Muscle of leg (tissue), 11 donors: ENCODE measurements around the gene ZNF236. TPM values are rescaled to one million over a fixed set of nuclear protein-coding genes. Genes with fewer than 3 reads are reported as not detected.
"Not testable (repeated sequence)": the region's sequence is repeated elsewhere in the genome, so short reads cannot be mapped to it uniquely, and the experiment has no call there.

Source experiments
- DNase-seq: peaks from one replicate; pipeline ENCODE4 v3.0.0; 2013
- H3K27ac ChIP-seq: one replicate; pipeline ENCODE4 v1.5.1; 2013; ENCODE audit warnings: mild to moderate bottlenecking, low read length, control low read depth
- H3K27me3 ChIP-seq: one replicate; pipeline ENCODE4 v1.6.1; 2013; ENCODE audit warnings: low read length; ENCODE audit not compliant: control insufficient read depth, insufficient read depth
- H3K36me3 ChIP-seq: one replicate; pipeline ENCODE4 v1.6.1; 2013; ENCODE audit warnings: low read length; ENCODE audit not compliant: control insufficient read depth, insufficient read depth
- H3K4me1 ChIP-seq: one replicate; pipeline ENCODE4 v1.6.1; 2013; ENCODE audit warnings: low read length; ENCODE audit not compliant: control insufficient read depth, insufficient read depth
- H3K4me3 ChIP-seq: one replicate; pipeline ENCODE4 v1.5.1; 2013; ENCODE audit warnings: low read length, control low read depth
- H3K9me3 ChIP-seq: replicated peaks from 2 replicates; pipeline ENCODE4 v1.6.1; 2013; ENCODE audit warnings: low read depth, low read length; ENCODE audit not compliant: control insufficient read depth
- WGBS: methylation state at CpG from one replicate; pipeline ENCODE4 v1.1.5; 2013; ENCODE audit warnings: missing lambda C conversion rate; ENCODE audit not compliant: insufficient coverage; 5-methylcytosine and 5-hydroxymethylcytosine counted together
- polyA plus RNA-seq, 8 donors: library from polyadenylated mRNA; unstranded; fragments of 120-200 nt; gene quantifications; one replicate each; pipeline versions ENCODE4 v1.2.1 to v1.2.3, GENCODE V29; 2013; ENCODE audit warnings: inconsistent platforms in 1 of 8, low replicate concordance in 1 of 8; ENCODE audit not compliant: insufficient read length in 8 of 8, insufficient read depth in 1 of 8
- total RNA-seq: library from RNA; stranded (reverse); fragments of 120-200 nt; gene quantifications from one replicate; pipeline ENCODE4 v1.2.4, GENCODE V29; 2013

The ZNF236 gene
- total and polyA plus RNA-seq, 9 donors: 5.5 to 13.3 (median 6.1) TPM

GRCh38 chr18:76967299-76967698, 144.9 kb downstream of the ZNF236 start:
- DNase-seq: not testable (repeated sequence)

GRCh38 chr18:76967721-76968472, 145.5 kb downstream of the ZNF236 start:
- 48% methylated on average over 8 of the region's 17 CpGs for WGBS
- Histone ChIP-seq H3K9me3 (no peaks in the 10 kb centered on the region), H3K36me3 (peaks cover 5% of the 10 kb centered on the region), H3K27me3 (no peaks in the 10 kb centered on the region), H3K4me3 (no peak overlapping the region), H3K27ac (no peak overlapping the region), H3K4me1 (peaks cover 10% of the 10 kb centered on the region)
- no peak for DNase-seq

More at GRCh38 chr18:76967299-76967698, 144.9 kb downstream of the ZNF236 start:
- H3K27me3 ChIP-seq, H3K4me1 ChIP-seq, H3K36me3 ChIP-seq, H3K27ac ChIP-seq, H3K4me3 ChIP-seq, H3K9me3 ChIP-seq: not testable (repeated sequence)

- WGBS: 89% methylated on average over 8 of the region's 11 CpGs
- H3K4me1 ChIP-seq: peaks cover 16% of the 10 kb centered on the region
- H3K36me3 ChIP-seq: peaks cover 9% of the 10 kb centered on the region
- no peak overlapping the region for H3K27ac ChIP-seq
- no peaks in the 10 kb centered on the region for H3K27me3 ChIP-seq
- no peak for DNase-seq
- H3K4me3 ChIP-seq: no peak overlapping the region
- no peaks in the 10 kb centered on the region for H3K9me3 ChIP-seq
These were observed 148.6 kb downstream of the ZNF236 start for GRCh38 chr18:76970770-76971559.

GRCh38 chr18:76972241-76972640, 149.9 kb downstream of the ZNF236 start:
- Histone ChIP-seq H3K9me3 (no peaks in the 10 kb centered on the region), H3K4me1 (peaks cover 24% of the 10 kb centered on the region), H3K27me3 (no peaks in the 10 kb centered on the region), H3K27ac (no peak overlapping the region), H3K36me3 (peaks cover 7% of the 10 kb centered on the region), H3K4me3 (no peak overlapping the region)
- DNase-seq: no peak
- WGBS: 87% methylated on average over 3 of the region's 6 CpGs

GRCh38 chr18:76972846-76973519, 150.6 kb downstream of the ZNF236 start:
- peaks cover 7% of the 10 kb centered on the region for H3K36me3 ChIP-seq
- no peak overlapping the region for H3K4me3 ChIP-seq
- H3K9me3 ChIP-seq: no peaks in the 10 kb centered on the region
- no peaks in the 10 kb centered on the region for H3K27me3 ChIP-seq
- H3K4me1 ChIP-seq: peaks cover 31% of the 10 kb centered on the region
- H3K27ac ChIP-seq: no peak overlapping the region
- 40% methylated on average over 3 of the region's 13 CpGs for WGBS
- peak; percentile 74 for DNase-seq

GRCh38 chr18:76973520-76974266, 151.3 kb downstream of the ZNF236 start:
- Histone ChIP-seq H3K9me3 (no peaks in the 10 kb centered on the region), H3K4me3 (no peak overlapping the region), H3K36me3 (peaks cover 7% of the 10 kb centered on the region), H3K4me1 (peaks cover 33% of the 10 kb centered on the region), H3K27ac (peak overlapping the region; percentile 10), H3K27me3 (no peaks in the 10 kb centered on the region)
- WGBS: 79% methylated on average over 19 of the region's 20 CpGs
- DNase-seq: no peak

GRCh38 chr18:76974386-76974785, 152.0 kb downstream of the ZNF236 start:
- Histone ChIP-seq H3K9me3 (no peaks in the 10 kb centered on the region), H3K4me1 (peaks cover 34% of the 10 kb centered on the region), H3K27ac (no peak overlapping the region), H3K36me3 (peaks cover 4% of the 10 kb centered on the region), H3K27me3 (no peaks in the 10 kb centered on the region), H3K4me3 (no peak overlapping the region)
- DNase-seq: no peak
- no CpG with 5 or more reads among the region's 5 CpGs for WGBS

GRCh38 chr18:76975577-76976110, 153.3 kb downstream of the ZNF236 start:
- 87% methylated on average over 11 of the region's 14 CpGs for WGBS
- Histone ChIP-seq H3K4me3 (no peak overlapping the region), H3K27me3 (no peaks in the 10 kb centered on the region), H3K9me3 (no peaks in the 10 kb centered on the region), H3K27ac (no peak overlapping the region), H3K36me3 (peaks cover 4% of the 10 kb centered on the region), H3K4me1 (peaks cover 46% of the 10 kb centered on the region)
- no peak for DNase-seq

GRCh38 chr18:76977108-76977621, 154.8 kb downstream of the ZNF236 start:
- no peak overlapping the region for H3K4me3 ChIP-seq
- peak overlapping the region; percentile 73 for H3K27ac ChIP-seq
- peaks cover 48% of the 10 kb centered on the region for H3K4me1 ChIP-seq
- no peaks in the 10 kb centered on the region for H3K27me3 ChIP-seq
- WGBS: 55% methylated on average over 11 of the region's 14 CpGs
- DNase-seq: peak; percentile 43
- H3K36me3 ChIP-seq: peaks cover 4% of the 10 kb centered on the region
- no peaks in the 10 kb centered on the region for H3K9me3 ChIP-seq
